Kidney (tissue), 14 donors: Measurements from ENCODE around the gene EME1. TPM values are rescaled to one million over a fixed set of nuclear protein-coding genes. Genes with fewer than 3 reads are reported as not detected.

ENCODE experiments used
- DNase-seq, 5 donors: peaks; one replicate each; pipeline ENCODE4 v3.0.0-alpha.2; 2013 to 2020
- FAIRE-seq: peaks from 2 replicates; lab custom pipeline; 2012; peaks lifted over from hg19 to GRCh38; lab: Jason Lieb, UNC
- H3K27ac ChIP-seq, 2 donors: one replicate each; pipeline ENCODE4 v1.7.0; 2013; ENCODE audit warnings: low read depth in 2 of 2, low read length in 2 of 2, inconsistent platforms in 1 of 2
- H3K27me3 ChIP-seq: one replicate; pipeline ENCODE4 v1.7.1; 2013; ENCODE audit warnings: low read length, inconsistent platforms; ENCODE audit not compliant: control insufficient read depth, insufficient read depth
- H3K36me3 ChIP-seq, 3 donors: one replicate each; pipeline versions ENCODE4 v1.7.0 to v1.7.1; 2013; ENCODE audit warnings: low read length in 3 of 3, control low read depth in 1 of 3, inconsistent platforms in 1 of 3; ENCODE audit not compliant: insufficient read depth in 3 of 3, control insufficient read depth in 2 of 3
- H3K4me1 ChIP-seq, 3 donors: one replicate each; pipeline versions ENCODE4 v1.7.0 to v1.7.1; 2013; ENCODE audit warnings: low read length in 3 of 3, inconsistent platforms in 1 of 3, low read depth in 1 of 3; ENCODE audit not compliant: control insufficient read depth in 2 of 3, insufficient read depth in 2 of 3
- H3K4me3 ChIP-seq, 3 donors: one replicate each; pipeline versions ENCODE4 v1.7.0 to v1.8.1; 2013; ENCODE audit warnings: low read length in 3 of 3, control low read depth in 1 of 3, inconsistent platforms in 1 of 3
- H3K9ac ChIP-seq, 3 donors: one replicate each; pipeline versions ENCODE4 v1.7.0 to v1.7.1; 2013; ENCODE audit warnings: low read length in 3 of 3, control low read depth in 1 of 3, inconsistent platforms in 1 of 3
- H3K9me3 ChIP-seq, 3 donors: one replicate each; pipeline versions ENCODE4 v1.7.0 to v1.7.1; 2013; ENCODE audit warnings: low read length in 3 of 3, control low read depth in 1 of 3, inconsistent platforms in 1 of 3; ENCODE audit not compliant: control insufficient read depth in 2 of 3, insufficient read depth in 1 of 3
- CTCF ChIP-seq: IDR thresholded peaks from 3 replicates; pipeline ENCODE4 v1.5.1; 2012; ENCODE audit warnings: mild to moderate bottlenecking, moderate library complexity, borderline replicate concordance; ENCODE audit not compliant: insufficient read depth; ENCODE audit errors: extremely low read depth
- intact Hi-C: fragments of 100-400 bp; cut with DNase I; formaldehyde crosslinking; loops from one replicate; pipeline ENCODE4 v1.11.1; 2022
- polyA plus RNA-seq: library from polyadenylated mRNA; stranded (reverse); fragments of 350-450 nt; fragmentation: Illumina TruSeq; extraction: RNeasy Lipid Tissue Mini Kit (QIAGEN cat#74804); gene quantifications from one replicate; pipeline ENCODE4 v1.2.3, GENCODE V29; 2014; ENCODE audit warnings: low read depth, low replicate concordance; ENCODE audit not compliant: insufficient read depth
- total RNA-seq: library from RNA; stranded (reverse); fragmentation: NEBNext Ultra II Directional; extraction: Animal tissue kit (Norgen Biotek cat#: 25700); gene quantifications from one replicate; pipeline ENCODE4 v1.2.1, GENCODE V29; 2021
- donor health status: control.
- donor health status: control.
- donor health status: control.
- donor health status: control.
- donor health status: control.
- donor health status: DM: yes; HTN: yes; CAD: no.
- donor health status: Normal renal cell carcinoma (clear cell type).

EME1 gene
- total and polyA plus RNA-seq, 2 donors from 2014 or later: 1.0 TPM; not detected in 1

- FAIRE-seq (no peak), DNase-seq (no peak)
- no peak overlapping the region for H3K4me3 ChIP-seq
- TF ChIP-seq CTCF: no peak
- H3K27me3 ChIP-seq: no peaks in the 10 kb centered on the region
- no peaks in the 10 kb centered on the region for H3K4me1 ChIP-seq
- H3K27ac ChIP-seq: no peak overlapping the region
- no peak overlapping the region for H3K9ac ChIP-seq
- peaks cover 8 to 37% (median 33%) of the 10 kb centered on the region in 3 donors for H3K36me3 ChIP-seq
- intact Hi-C loops: no loop called here
- H3K9me3 ChIP-seq: no peaks in the 10 kb centered on the region
Measured at GRCh38 chr17:50365649-50366393, 7.2 kb upstream of the EME1 start.

DNA sequence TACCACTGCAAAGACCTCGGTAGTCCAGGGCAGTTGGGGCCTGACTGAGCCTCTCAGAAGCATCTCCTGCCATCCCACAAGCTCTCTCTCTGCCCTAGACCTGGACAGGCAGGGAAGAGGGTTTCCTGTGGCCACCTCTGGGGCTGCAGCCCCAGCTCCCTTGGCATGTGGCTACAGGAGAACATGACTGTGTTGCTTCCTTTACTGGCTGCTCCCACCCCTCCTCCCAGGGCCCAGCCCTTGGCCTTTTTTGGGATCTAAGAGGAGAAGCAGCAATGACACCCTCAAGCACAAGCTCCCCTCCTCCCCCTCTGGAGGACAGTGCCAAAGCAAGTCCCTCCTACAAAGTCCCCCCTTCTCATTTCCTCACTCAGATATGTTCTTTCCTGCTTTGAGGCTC is 5.6 kb upstream of the EME1 start:
- H3K36me3 ChIP-seq: peaks cover 8 to 37% (median 33%) of the 10 kb centered on the region in 3 donors
- H3K27me3 ChIP-seq: no peaks in the 10 kb centered on the region
- FAIRE-seq: no peak
- no peak overlapping the region for H3K27ac ChIP-seq
- H3K9me3 ChIP-seq: no peaks in the 10 kb centered on the region
- intact Hi-C loops: no loop called here
- no peak for TF ChIP-seq CTCF
- peak in 1 of 5 donors; percentile 35 for DNase-seq
- H3K9ac ChIP-seq: no peak overlapping the region
- peaks cover 0 to 6% (median 4%) of the 10 kb centered on the region in 3 donors for H3K4me1 ChIP-seq
- H3K4me3 ChIP-seq: no peak overlapping the region

DNA sequence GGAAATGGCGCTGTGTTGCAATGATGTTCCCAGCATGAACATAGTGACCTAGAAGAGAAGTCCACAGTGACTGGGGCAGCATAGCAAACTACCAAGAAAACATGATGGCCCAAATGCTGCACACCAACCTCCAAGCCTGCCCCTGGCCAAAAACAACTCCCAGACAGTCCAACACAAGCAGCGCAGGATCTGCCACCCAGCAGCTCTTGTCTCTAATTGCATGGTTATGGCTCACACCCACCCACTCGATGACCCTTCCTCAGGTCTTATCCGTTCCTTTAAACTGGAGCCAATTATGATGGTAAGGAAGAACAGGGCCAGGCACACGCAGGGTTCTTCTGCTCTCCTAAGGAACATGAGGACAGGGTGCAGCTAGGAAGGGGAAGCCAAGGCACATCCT is 3.0 kb upstream of the EME1 start:
- H3K4me1 ChIP-seq: peaks cover 0 to 6% (median 4%) of the 10 kb centered on the region in 3 donors
- DNase-seq (no peak), FAIRE-seq (no peak)
- no peak for TF ChIP-seq CTCF
- no peaks in the 10 kb centered on the region for H3K9me3 ChIP-seq
- intact Hi-C loops: no loop called here
- no peak overlapping the region for H3K4me3 ChIP-seq
- H3K9ac ChIP-seq: no peak overlapping the region
- no peak overlapping the region for H3K27ac ChIP-seq
- no peaks in the 10 kb centered on the region for H3K27me3 ChIP-seq
- peaks cover 8 to 37% (median 33%) of the 10 kb centered on the region in 3 donors for H3K36me3 ChIP-seq

DNA sequence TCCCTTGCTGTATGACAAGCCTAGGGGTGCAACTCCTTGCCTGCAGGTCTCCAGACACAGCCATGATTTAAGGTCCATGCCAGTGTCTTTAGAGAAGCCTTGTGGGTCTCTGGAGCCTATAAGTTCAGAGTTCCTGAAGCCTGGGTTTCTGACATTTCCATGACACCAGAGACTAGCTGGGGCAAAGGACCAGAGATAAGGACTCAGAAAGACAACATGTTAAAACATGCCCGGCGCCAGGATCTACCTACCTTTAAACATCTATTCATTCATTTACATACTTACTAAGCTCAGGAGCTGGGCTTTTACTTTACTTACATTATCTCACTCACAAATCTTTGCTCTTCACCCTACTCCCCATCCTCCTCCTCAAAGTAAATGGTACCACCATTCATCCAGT is 1.5 kb upstream of the EME1 start:
- no peaks in the 10 kb centered on the region for H3K27me3 ChIP-seq
- no peak for TF ChIP-seq CTCF
- H3K4me1 ChIP-seq: peaks cover 0 to 6% (median 4%) of the 10 kb centered on the region in 3 donors
- no peaks in the 10 kb centered on the region for H3K9me3 ChIP-seq
- no peak overlapping the region for H3K27ac ChIP-seq
- H3K9ac ChIP-seq: peak overlapping the region in 1 of 3 donors; percentile 77
- intact Hi-C loops: no loop called here
- FAIRE-seq (no peak), DNase-seq (no peak)
- peak overlapping the region in 1 of 3 donors; percentile 85 for H3K4me3 ChIP-seq
- peaks cover 8 to 37% (median 33%) of the 10 kb centered on the region in 3 donors for H3K36me3 ChIP-seq
